HepG2 (cell line): Measurements from ENCODE around the gene R3HDM4.
A peak's percentile ranks its signal among the peaks of the same experiment; 100 is the strongest.

Source experiments
- BCLAF1 ChIP-seq: fragments of 450-650 bp; IDR thresholded peaks from 2 replicates; pipeline ENCODE4 v1.6.1; 2017; ENCODE audit warnings: mild to moderate bottlenecking
- BRD4 ChIP-seq: sonication (generic); formaldehyde crosslinking; IDR thresholded peaks from 2 replicates; pipeline ENCODE4 v1.4.0; 2020; ENCODE audit warnings: missing genetic modification reagents
- ELK4 ChIP-seq: sonication (generic); formaldehyde crosslinking; IDR thresholded peaks from 2 replicates; pipeline ENCODE4 v1.9.0; 2021; ENCODE audit warnings: missing genetic modification reagents, borderline replicate concordance
- MXD4 ChIP-seq: IDR thresholded peaks from 2 replicates; pipeline ENCODE4 v1.6.1; 2016; ENCODE audit warnings: mild to moderate bottlenecking, missing biosample characterization, missing genetic modification reagents
- POLR2A ChIP-seq, 2 experiments: IDR thresholded peaks; 2 replicates each; pipeline ENCODE4 v1.6.1; 2011; ENCODE audit warnings: low read depth in 2 of 2, low read length in 2 of 2, mild to moderate bottlenecking in 1 of 2, moderate library complexity in 1 of 2; ENCODE audit not compliant: insufficient read depth in 1 of 2
- REST ChIP-seq, 2 experiments: IDR thresholded peaks; 2 replicates each; pipeline ENCODE4 v1.6.1; 2011 to 2012; ENCODE audit warnings: low read length in 2 of 2, borderline replicate concordance in 1 of 2, low read depth in 1 of 2, mild to moderate bottlenecking in 1 of 2, moderate library complexity in 1 of 2
- ZNF615 ChIP-seq: sonication (generic); formaldehyde crosslinking; IDR thresholded peaks from 2 replicates; pipeline ENCODE4 v1.5.0; 2020; ENCODE audit warnings: mild to moderate bottlenecking, missing genetic modification reagents, borderline replicate concordance

- no peak for TF ChIP-seq REST (IDR thresholded peaks at IDR 0.05; ENCODE audit: borderline replicate concordance in 1 of 2, low read depth in 1 of 2, low read length in 2 of 2)
- TF ChIP-seq ZNF615 (CRISPR knock-in tag), result no peak
- TF ChIP-seq MXD4 (CRISPR knock-in tag), result no peak
- 0 out of 4 replicates have a peak, but pooled peaks of 1 of the 2 experiments have one; percentile 28 for TF ChIP-seq POLR2A (IDR thresholded peaks at IDR 0.05; ENCODE audit: insufficient read depth in 1 of 2, low read depth in 2 of 2, low read length in 2 of 2)
- no peak for TF ChIP-seq BCLAF1
- no peak for TF ChIP-seq ELK4 (CRISPR knock-in tag)
- no peak for TF ChIP-seq BRD4
Observed at GRCh38 chr19:924553-925086, 11.6 kb upstream of the R3HDM4 start.
